ENCODE data around the gene SYNPR.
"Not testable (repeated sequence)": the region's sequence is repeated elsewhere in the genome, so short reads cannot be mapped to it uniquely, and the experiment has no call there.

SYNPR gene

GRCh38 chr3:63624941-63625560 lies 346.9 kb downstream of the SYNPR start:
- peak; percentile 73 for DNase-seq (ENCODE audit: low spot score)

- no peak for DNase-seq (ENCODE audit: low spot score)
These were observed 353.6 kb downstream of the SYNPR start for GRCh38 chr3:63631670-63632069.

GRCh38 chr3:63635186-63635585 lies 357.1 kb downstream of the SYNPR start:
- no peak for DNase-seq (ENCODE audit: low spot score)

GRCh38 chr3:63639806-63640205 lies 361.7 kb downstream of the SYNPR start:
- no peak for DNase-seq (ENCODE audit: low spot score)

- DNase-seq (ENCODE audit: low spot score) = no peak
These were observed 364.4 kb downstream of the SYNPR start for GRCh38 chr3:63642488-63642887.

GRCh38 chr3:63644212-63644797 lies 366.2 kb downstream of the SYNPR start:
- no peak for DNase-seq (ENCODE audit: low spot score)

- not testable (repeated sequence) for DNase-seq (ENCODE audit: low spot score)
These were observed 367.0 kb downstream of the SYNPR start for GRCh38 chr3:63644928-63645781.

- no peak for DNase-seq (ENCODE audit: low spot score)
These were observed 374.1 kb downstream of the SYNPR start, which contains the start of gene SNTN for GRCh38 chr3:63652066-63652725. TSS of gene SNTN (plus strand) at chr3:63652675. CDS start at chr3:63652688, 13 bp downstream.

GRCh38 chr3:63654211-63654610 lies 376.1 kb downstream of the SYNPR start:
- DNase-seq (ENCODE audit: low spot score) = peak; percentile 9

GRCh38 chr3:63654931-63655330 lies 376.8 kb downstream of the SYNPR start:
- DNase-seq (ENCODE audit: low spot score) = no peak

GRCh38 chr3:63655519-63655918 lies 377.4 kb downstream of the SYNPR start:
- DNase-seq (ENCODE audit: low spot score) = peak; percentile 73

- peak; percentile 67 for DNase-seq (ENCODE audit: low spot score)
These were observed 378.7 kb downstream of the SYNPR start for GRCh38 chr3:63656786-63657185.

- no peak for DNase-seq (ENCODE audit: low spot score)
These were observed 383.1 kb downstream of the SYNPR start for GRCh38 chr3:63661242-63661641.

GRCh38 chr3:63662011-63662410 lies 383.9 kb downstream of the SYNPR start:
- DNase-seq (ENCODE audit: low spot score) = no peak

- peak; percentile 33 for DNase-seq (ENCODE audit: low spot score)
These were observed 384.4 kb downstream of the SYNPR start for GRCh38 chr3:63662500-63662899.

Measured in GM03348 (cell line).